Type B pancreatic cell (in vitro differentiated cells): ENCODE measurements around the gene MS4A4A. TPM values are rescaled to one million over a fixed set of nuclear protein-coding genes. Genes with fewer than 3 reads are reported as not detected.

Experiments used
- DNase-seq: peaks from one replicate; pipeline ENCODE4 v3.0.0; 2021; ENCODE audit warnings: mixed read lengths; ENCODE audit not compliant: unreplicated experiment; ENCODE audit errors: extremely low spot score
- H3K27ac Mint-ChIP-seq: 2 replicates; pipeline ENCODE4 v1.8.0; 2021; ENCODE audit warnings: mild to moderate bottlenecking, mixed read lengths
- H3K27me3 Mint-ChIP-seq: 2 replicates; pipeline ENCODE4 v1.8.0; 2021; ENCODE audit warnings: mixed read lengths
- H3K36me3 Mint-ChIP-seq: 2 replicates; pipeline ENCODE4 v1.8.0; 2021; ENCODE audit warnings: mixed read lengths
- H3K4me1 Mint-ChIP-seq: one replicate; pipeline ENCODE4 v1.8.0; 2021; ENCODE audit warnings: mixed read lengths; ENCODE audit not compliant: unreplicated experiment
- H3K4me3 Mint-ChIP-seq: 2 replicates; pipeline ENCODE4 v1.8.0; 2021; ENCODE audit warnings: mild to moderate bottlenecking, mixed read lengths
- H3K9me3 Mint-ChIP-seq: 2 replicates; pipeline ENCODE4 v1.8.0; 2021; ENCODE audit warnings: mixed read lengths
- total RNA-seq: library from RNA; stranded (reverse); gene quantifications from 2 replicates; pipeline ENCODE4 v1.2.1, GENCODE V29; 2021; ENCODE audit warnings: low replicate concordance
- TF ChIP-seq, protein P1 (sequence below): fragments of 200-600 bp; sonication (generic); conservative IDR thresholded peaks from 2 replicates; pipeline ENCODE4 v1.5.0; 2021; ENCODE audit warnings: antibody characterized with exemption, mild to moderate bottlenecking

Gene MS4A4A
- total RNA-seq, 1 donor from 2014 or later: not detected

DNA sequence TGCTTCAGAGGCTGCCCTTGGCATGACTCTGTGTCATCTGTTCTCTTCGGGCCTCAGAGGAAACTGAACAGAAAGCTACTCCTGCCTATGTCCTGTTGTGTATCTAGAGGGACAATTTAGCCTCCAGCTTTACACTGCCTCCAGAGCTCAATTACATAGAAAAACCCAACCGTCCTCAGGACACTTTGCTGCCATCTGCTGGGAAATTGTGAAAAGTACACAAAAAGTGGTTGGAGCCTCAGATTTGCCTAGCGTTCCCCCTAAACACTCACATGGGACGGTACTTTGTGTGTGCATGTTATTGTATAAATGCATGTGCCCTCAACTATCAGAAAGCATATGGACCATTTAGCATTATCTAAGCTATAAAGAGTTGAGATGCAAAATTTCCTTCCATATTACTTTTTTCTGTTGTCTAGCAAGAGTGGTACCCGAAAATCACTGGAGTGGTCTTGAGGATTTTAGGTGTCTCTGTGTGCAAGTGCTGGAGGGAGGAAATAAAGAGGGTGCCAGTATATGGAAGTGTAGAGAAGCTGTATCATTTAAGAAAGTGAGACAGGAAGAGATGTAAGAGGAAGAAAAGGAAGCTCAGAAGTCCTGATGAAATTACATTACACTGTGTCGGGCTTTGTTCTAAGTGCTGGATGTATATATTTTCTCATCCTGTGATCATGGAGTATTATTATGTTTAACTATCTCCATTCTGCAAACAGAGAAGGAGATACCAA, 28.8 kb upstream of the MS4A4A start:
- DNase-seq: no peak
- Mint-ChIP-seq H3K27me3 (peaks cover 9% of the 10 kb centered on the region), H3K4me1 (no peaks in the 10 kb centered on the region), H3K9me3 (no peaks in the 10 kb centered on the region), H3K27ac (no peak overlapping the region), H3K4me3 (no peak overlapping the region), H3K36me3 (no peaks in the 10 kb centered on the region)
- TF ChIP-seq, protein P1, sequence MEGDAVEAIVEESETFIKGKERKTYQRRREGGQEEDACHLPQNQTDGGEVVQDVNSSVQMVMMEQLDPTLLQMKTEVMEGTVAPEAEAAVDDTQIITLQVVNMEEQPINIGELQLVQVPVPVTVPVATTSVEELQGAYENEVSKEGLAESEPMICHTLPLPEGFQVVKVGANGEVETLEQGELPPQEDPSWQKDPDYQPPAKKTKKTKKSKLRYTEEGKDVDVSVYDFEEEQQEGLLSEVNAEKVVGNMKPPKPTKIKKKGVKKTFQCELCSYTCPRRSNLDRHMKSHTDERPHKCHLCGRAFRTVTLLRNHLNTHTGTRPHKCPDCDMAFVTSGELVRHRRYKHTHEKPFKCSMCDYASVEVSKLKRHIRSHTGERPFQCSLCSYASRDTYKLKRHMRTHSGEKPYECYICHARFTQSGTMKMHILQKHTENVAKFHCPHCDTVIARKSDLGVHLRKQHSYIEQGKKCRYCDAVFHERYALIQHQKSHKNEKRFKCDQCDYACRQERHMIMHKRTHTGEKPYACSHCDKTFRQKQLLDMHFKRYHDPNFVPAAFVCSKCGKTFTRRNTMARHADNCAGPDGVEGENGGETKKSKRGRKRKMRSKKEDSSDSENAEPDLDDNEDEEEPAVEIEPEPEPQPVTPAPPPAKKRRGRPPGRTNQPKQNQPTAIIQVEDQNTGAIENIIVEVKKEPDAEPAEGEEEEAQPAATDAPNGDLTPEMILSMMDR: peak; percentile 72

DNA sequence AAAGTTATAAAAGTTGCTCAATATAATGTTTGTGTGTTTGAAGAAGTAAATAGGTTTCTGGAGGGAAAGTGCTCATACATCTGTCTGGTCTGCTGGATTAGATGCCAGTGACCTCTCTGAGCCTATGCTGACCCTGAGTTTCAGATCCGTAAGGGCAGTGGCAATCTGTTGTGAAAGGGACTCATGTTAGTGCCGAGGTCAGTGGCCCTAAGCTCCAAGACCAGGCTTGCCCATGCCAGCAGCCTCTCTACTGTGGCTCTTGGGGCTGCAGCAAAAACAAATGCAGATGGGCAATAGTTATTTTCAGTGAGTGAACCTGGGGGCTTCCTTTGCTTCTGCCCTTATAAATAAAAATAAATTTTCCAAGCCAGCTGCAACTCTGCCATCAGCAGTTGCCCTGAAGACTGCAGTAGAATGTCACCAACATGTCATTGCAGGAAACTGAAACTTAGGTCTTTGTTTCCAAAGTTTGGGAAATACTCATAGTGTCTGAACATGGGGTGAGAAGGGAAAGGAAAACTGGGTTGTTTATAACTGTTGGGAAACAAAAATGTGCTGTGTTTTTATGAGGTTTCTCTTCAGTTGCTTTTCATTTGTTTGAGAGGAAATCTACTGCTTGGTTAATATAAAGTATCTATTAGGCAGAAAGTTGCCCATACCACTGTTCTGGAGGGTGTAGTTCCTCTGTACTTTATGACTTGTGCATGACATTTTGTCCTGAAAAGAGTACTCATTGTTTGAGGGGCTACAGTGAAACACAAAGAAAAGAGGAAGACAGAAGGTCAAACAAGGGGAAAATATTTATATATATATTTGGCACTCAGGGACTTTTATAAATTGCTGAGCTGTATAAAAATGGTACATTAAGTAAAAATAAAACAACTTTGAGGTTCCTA, 28.0 kb upstream of the MS4A4A start:
- Mint-ChIP-seq H3K36me3 (no peaks in the 10 kb centered on the region), H3K27ac (no peak overlapping the region)

DNA sequence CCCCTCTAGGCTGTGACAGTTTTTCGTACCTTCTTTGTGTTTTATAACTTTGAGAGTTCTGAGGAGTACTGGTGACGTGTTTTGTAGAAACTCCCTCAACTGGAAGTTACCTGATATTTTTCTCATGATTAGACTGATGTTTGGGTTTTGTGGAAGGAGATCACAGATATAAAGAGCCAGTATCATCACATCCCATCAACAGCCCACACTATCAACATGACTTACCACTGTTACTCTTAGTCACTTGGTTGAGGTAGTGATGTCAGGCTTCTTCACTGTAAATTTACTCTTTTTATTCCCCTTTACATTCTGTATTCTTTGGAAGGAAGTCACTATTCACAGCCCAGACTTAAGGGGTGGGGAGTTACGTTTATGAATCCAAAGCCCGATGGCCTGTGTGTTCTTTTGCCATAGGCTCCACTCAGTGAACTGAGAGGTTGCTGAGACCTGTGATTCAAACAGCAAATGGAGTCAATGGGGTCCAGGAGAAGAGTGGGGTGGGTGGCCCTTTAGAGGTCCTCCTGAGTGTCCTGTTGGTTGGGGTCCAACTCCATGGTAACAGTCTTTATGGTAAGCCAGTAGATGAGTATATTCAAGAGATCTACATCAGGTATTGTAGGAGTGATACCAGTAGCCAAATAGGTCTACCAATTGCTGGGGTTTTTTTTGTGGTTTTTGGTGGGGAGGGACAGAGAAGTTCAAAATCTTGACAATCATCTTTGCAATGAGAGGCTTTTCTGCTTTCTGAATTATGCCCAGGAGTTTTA, 22.3 kb upstream of the MS4A4A start:
- TF ChIP-seq, protein P1: no peak
- DNase-seq: no peak
- H3K27ac Mint-ChIP-seq: no peak overlapping the region

More for the DNA sequence above, 28.0 kb upstream of the MS4A4A start:
- Mint-ChIP-seq H3K27me3 (peaks cover 9% of the 10 kb centered on the region), H3K9me3 (no peaks in the 10 kb centered on the region), H3K4me3 (no peak overlapping the region), H3K4me1 (no peaks in the 10 kb centered on the region)
- TF ChIP-seq, protein P1: no peak
- DNase-seq: no peak

DNA sequence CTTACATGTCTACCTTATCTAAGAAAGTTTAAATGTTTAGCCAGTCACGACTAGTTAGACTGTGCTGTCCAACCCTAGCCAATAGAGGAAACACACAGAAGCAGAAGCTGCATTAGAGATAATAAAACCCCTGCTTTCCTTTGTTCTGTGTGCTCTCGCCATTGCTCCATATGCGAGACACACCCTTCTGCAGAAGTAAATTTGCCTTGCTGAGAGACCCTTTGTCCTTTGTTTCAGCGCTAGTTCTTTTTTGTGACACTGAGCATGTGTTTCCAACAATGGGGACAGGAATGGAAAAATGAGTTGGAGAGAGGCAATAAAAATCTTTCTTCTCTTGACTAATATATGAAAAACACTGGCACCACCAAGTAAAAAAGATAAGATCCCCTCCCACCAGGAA, 19.5 kb upstream of the MS4A4A start:
- Mint-ChIP-seq H3K9me3 (peaks cover 5% of the 10 kb centered on the region), H3K4me1 (no peaks in the 10 kb centered on the region), H3K27ac (no peak overlapping the region), H3K36me3 (no peaks in the 10 kb centered on the region), H3K27me3 (no peaks in the 10 kb centered on the region), H3K4me3 (no peak overlapping the region)
- TF ChIP-seq, protein P1: no peak
- DNase-seq: no peak

More for the DNA sequence above, 22.3 kb upstream of the MS4A4A start:
- H3K9me3 Mint-ChIP-seq: peaks cover 5% of the 10 kb centered on the region
- no peaks in the 10 kb centered on the region for H3K4me1 Mint-ChIP-seq
- no peak overlapping the region for H3K4me3 Mint-ChIP-seq
- no peaks in the 10 kb centered on the region for H3K36me3 Mint-ChIP-seq
- peaks cover 3% of the 10 kb centered on the region for H3K27me3 Mint-ChIP-seq

DNA sequence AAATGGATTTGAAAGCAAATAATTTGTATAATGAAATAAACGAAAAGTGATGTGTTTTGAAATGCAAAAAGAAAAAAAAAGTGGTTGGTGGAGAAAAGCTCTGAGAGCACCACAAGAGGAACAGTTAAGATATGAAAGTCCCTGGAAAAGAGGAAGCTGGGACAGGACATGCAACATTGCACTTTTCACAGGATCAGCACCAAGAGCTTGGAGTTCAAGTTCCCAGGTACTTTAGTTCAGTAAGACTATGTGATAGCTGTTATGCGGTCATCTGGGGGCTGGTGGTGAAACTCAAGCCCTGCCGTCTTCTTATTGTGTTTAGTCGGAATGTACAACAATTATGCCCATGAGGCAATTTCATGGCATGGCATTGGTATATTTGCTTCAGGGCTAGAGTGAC, 17.1 kb upstream of the MS4A4A start:
- TF ChIP-seq, protein P1: no peak
- DNase-seq: no peak
- H3K27me3 Mint-ChIP-seq: peaks cover 2% of the 10 kb centered on the region
- H3K36me3 Mint-ChIP-seq: no peaks in the 10 kb centered on the region
- H3K4me3 Mint-ChIP-seq: no peak overlapping the region
- H3K9me3 Mint-ChIP-seq: peaks cover 5% of the 10 kb centered on the region
- H3K27ac Mint-ChIP-seq: no peak overlapping the region
- no peaks in the 10 kb centered on the region for H3K4me1 Mint-ChIP-seq
